ENCODE measurements around the gene RNF13.
"Not testable (repeated sequence)": the region's sequence is repeated elsewhere in the genome, so short reads cannot be mapped to it uniquely, and the experiment has no call there.

RNF13 gene

DNA sequence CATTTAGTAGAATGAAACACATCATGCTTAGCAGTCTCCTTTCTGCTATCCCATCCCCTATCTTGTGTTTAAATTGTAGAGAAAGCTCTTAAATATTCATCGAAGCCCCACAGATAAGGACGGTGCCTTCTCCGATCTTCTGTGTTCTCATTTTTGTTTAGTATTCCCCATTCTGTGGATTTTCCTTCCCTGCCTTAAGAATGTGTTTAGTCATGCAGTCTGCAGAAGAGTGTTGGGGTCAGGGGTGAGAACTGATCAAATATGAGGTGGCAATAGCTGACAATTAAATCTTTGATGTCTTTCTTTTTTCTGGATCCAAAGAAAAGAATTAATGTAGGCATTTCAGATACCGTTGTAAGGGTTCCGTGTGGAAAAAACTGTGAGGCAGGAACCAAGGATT is 11.4 kb upstream of the RNF13 start:
- DNase-seq: no peak

DNA sequence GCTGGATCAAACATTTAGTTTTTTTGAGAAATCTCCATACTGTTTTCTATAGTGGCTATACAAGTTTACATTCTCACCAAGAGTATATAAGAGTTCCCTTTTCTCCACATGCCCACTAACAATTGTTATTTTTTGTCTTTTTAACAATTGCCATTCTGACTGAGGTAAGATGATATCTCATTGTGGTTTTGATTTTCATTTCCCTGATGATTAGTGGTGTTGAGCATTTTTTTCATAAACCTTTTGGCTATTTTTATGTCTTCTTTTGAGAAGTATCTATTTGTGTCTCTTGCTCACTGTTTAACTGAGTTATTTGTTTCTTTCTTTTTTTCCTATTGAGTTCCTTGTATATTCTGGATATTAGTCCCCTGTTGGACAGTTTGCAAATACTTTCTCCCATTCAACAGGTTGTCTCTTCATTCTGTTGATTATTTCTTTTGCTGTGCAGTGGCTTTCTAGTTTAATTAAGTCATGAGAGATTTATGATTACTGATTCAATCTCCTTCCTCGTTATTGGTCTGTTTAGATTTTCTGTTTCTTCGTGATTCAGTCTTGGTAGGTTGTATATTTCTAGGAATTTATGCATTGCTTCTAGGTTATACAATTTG is 6.7 kb upstream of the RNF13 start:
- no peak for DNase-seq

DNA sequence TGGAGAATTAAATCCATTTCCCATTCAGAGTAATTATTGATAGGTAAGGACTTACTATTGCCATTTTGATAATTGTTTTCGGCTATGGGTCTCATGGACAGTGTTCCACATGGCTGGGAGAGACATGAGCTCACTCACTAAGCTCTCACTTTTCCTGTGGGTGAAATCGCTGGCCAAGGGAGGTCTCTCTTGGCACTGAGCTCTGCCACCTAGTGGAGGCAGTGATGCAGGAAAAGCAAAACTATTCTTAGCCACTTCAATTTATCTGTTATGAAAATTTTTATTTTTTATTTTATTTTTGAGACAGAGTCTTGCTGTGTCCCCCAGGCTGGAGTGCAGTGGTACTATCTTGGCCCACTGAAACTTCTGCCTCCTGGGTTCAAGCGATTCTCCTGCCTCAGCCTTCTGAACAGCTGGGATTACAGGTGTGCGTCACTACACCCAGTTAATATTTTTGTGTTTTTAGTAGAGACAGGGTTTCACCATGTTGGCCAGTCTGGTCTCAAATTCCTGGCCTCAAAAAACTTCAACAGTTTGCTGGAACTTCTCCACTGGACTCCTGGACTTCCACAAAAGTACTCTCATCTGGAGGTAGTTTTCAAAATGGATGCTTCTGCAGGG is 4.7 kb upstream of the RNF13 start:
- peak; percentile 70 for DNase-seq

DNA sequence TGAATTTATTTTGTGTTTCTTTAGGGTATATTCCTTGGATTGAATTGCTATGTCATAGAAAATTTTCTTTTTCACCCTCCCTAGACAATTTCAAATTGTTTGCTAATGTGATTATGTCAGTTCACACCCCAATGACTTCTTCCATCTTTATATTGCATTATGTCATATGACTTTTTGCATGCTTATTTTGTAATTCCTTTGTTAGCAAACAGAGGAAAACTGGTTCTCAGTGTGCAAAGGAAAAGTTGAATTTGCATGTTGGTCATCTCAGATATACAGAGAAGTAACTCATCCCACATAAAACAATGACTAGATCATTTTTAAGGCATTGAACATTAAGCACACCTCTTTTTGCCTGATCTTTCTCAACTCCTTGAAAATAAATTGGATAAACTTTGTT is 3.3 kb upstream of the RNF13 start:
- DNase-seq: no peak

DNA sequence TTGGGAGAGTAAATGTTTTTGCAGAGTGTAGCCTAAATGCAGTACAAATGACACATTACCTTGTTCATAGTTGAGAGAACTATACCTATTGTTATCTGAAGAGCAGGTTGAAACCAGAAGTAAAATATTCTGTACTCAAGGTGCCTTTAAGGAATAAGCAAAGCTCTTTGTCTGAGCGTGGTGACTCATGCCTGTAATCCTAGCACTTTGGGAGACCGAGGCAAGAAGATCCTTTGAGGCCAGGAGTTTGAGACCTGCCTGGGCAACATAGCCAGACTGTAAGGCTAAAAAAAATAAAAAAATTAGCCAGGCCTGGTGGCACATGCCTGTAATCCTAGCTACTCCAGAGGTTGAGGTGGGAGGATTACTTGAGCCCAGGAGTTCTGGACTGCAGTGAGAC is 2.2 kb upstream of the RNF13 start:
- no peak for DNase-seq

DNA sequence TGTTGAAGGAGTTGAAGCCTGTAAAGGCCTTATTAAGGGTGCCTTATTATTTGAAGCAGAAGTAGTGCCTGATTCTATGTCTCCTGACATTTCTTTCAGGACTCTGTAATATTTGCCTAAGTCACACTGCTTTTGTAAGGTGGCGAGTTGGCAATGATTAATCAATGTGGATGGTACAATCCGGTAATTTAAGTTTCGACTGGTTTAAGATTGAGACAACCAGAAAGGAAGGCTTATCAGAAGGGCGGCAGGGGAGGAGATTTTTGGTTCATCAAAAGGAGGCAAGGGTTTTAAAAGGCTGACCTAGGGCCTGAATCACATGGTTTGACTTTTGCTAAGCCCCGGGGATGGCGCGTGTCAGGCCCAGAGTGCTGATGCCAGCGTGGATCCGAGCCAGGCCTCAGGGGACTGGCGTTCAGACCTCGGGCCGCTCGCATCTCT is 830 bp upstream of the RNF13 start:
- DNase-seq: no peak

DNA sequence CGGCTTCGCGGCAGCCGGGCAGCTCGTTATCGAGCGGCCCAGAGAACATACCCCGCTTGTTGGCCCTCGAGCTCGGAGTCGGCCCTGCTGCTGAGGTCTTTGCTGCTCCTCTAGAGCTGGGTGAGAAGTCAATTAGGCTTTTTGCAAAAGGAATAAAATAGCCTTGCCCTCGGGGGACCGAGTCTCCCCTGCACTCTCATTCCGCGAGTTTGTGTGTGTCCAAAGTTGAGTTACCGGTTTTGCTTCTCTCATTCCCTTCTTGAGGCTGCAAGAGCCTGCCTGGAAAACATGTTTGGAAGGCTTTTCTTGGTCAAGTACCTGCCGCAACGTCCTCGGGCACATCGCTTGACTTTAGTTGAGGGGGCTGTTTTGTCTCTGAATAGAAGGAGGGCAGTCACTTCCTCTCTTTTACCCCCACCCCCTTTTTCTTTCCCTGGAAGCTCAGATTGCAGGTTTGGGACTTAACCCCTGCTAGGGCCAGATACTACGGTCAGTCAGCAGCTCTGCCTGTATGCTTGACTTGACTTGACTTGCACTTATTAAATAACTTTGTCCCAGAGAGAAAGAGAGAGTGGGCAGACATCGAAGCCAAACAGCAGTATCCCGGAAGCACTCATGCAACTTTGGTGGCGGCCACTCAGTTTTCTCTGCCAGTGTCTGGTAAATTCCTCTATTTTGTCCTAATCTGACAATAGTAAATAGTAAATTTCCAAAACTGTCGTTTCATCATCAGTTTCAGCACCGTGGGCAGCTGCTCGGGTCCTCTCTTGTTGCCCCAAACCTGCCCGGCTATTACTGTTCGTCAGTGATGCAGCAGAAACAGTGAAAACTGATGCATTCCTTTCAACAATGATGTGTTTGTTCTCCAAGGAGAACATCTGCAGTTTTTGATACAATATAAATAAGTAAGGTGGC is 609 bp downstream of the RNF13 start:
- peak; percentile 43 for DNase-seq

DNA sequence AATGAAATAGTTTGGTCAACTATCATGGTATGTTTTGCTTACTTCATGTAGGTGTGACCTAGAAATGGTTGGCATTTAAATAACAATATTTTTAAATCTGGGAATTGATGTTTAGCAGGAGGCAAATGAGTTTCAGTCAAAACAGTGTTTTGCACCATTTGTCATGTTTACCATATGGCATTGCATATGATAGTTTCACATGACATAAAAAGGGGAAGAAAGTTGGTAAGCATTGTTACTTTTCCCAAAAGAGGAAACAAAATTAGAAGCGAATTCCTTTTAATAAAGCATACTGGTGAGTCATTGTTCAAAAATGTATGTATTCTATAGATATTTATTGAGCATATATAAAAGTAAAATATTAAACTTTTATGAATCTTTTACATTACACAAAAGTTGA is 2.3 kb downstream of the RNF13 start:
- peak; percentile 42 for DNase-seq

DNA sequence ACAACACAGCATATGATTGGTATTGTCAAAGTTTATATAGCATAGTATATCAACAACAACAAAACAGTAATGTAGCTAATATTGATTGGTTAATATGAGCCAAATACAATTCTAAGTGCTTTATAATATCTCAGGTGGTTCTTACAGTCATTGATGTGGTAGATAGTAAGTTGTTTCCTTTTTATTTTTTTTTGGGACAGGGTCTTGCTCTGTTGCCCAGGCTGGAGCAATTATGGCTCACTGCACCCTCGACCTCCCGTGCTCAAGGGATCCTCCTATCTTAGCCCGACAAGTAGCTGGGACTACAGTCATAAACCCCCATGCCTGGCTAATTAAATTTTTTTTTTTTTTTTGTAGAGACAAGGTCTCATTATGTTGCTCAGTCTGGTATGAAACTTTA is 2.7 kb downstream of the RNF13 start:
- DNase-seq: no peak

DNA sequence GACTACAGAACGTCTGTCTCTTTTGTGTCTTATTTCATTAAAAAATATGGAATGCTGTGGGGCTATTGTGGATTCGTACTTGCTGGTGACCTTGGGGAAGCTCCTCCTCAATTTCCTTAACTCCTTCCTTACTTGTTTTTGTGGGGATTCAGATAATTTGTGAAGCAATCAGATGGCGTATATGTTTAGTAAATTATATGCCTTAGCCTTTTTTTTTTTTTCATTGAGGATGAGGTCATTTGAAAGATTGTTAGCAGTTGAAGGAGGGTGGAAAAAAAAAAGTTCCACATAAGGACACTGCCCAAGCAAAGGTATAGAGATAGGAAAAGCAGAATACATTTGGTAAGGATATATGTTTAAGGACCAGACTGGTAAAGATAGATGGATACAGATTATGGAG is 3.3 kb downstream of the RNF13 start:
- DNase-seq: no peak

DNA sequence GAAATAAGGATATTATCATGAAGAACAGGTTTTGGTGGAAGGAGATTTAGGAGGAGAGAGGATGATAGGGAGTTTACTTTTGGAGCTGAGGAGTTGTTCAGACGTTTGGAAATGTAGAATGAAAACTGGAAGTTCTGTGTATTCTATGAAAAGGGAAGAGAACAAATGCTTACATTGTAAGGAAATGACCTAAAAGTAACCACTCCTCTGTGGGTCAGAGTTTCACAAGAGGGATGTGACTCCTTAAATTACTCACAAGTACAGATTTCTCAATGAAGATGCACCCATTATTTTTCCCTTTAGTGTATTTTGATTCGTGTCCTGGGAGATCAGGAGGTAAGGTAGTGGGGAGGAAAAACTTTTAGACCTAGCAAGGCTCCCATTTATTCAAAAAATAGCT is 4.0 kb downstream of the RNF13 start:
- no peak for DNase-seq

DNA sequence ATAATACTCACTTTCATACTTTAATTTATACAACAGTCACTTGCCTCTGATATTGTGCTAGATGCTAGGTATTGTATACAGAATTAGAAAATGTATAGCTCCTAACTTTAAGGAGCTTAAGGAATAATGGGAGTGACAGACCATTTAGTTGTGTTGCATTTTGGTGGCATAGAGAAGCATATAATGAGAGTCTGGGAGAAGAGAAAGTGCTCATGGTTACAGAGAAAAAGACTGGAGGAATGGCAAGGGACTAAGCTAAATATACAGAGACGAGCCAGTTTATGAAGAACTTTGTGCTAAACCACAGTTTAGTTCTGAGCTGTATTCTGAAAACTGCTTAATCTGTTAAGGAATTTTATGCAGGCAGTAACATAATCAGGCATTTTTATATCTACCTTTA is 6.4 kb downstream of the RNF13 start:
- DNase-seq: no peak

DNA sequence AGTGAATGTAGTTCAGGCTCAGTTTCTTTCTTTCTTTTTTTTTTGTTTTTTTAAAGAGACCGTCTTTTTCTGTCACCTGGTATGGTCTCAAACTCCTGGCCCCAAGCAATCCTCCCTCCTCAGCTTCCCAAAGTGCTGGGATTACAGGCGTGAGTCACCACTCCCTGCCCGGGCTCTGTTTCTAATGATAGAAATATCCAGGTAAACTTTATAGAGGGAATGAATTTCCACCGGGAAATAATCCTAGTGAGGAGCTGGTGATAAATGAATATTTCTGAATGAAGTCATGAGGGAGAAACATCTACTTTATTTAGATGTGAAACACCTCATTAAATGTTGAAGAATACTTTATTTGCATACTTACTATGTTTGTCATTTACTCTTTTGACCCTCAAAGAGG is 7.2 kb downstream of the RNF13 start:
- no peak for DNase-seq

DNA sequence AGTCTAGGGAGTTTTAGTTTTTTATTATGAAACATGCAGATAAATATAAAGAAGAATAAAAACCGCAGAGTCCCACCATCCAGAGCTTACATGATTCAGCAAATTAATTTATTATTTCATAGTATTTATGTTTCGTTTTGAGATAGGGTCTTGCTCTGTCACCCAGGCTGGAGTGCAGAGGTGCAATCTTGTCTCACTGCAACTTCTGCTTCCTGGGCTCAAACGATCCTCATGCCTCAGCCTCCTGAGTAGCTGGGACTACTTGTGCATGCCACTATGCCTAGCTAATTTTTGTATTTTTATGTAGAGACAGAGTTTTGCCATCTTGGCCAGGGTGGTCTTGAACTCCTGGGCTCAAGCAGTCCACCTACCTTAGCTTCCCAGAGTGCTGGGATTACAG is 13.6 kb downstream of the RNF13 start:
- DNase-seq: no peak

DNA sequence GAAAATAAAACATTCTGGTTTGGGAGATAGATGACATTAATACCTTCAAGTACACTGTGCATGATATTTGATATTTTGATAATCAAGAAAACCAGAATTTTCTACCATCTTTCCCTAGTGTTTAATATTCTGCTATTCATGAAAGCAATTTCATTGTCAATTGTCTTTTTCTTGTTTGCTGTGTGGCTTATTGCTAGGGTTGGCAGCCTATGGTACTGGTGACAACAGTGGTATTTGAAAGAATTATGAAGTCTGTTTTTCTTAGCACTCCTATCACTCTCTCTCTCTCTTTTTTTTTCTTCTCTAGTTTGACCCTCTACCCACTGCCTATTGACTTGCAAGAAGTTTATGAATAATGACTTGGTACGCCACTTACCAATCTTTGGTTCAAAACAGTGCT is 15.4 kb downstream of the RNF13 start:
- DNase-seq: no peak

DNA sequence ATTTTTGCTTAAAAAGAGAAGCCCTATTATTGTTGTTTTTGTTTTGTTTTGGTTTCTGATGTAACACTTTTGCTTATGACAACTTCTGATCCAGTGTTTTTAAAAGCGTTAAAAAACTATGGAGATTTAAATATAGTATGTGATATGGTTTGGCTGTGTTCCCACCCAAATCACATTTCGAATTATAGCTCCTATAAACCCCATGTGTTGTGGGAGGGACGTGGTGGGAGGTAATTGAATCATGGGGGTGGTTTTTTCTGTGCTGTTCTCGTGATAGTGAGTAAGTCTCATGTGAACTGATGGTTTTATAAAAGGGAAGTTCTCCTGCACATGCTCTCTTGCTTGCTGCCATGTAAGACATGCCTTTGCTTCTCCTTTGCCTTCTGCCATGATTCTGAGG is 16.6 kb downstream of the RNF13 start:
- DNase-seq: not testable (repeated sequence)

DNA sequence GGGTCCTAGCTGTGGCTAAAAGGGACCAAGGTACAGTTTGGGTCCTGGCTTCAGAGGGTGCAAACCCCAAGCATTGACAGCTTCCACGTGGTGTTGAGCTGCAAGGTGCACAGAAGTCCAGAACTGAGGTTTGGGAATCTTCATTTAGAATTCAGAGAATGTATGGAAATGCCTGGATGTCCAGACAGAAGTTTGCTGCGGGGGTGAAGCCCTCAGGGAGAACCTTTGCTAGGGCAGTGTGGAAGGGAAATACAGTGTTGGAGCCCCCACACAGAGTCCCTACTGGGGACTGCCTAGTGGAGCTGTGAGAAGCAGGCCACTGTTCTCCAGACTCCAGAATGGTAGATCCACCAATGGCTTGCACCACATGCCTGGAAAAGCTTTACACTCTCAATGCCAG is 17.9 kb downstream of the RNF13 start:
- no peak for DNase-seq

DNA sequence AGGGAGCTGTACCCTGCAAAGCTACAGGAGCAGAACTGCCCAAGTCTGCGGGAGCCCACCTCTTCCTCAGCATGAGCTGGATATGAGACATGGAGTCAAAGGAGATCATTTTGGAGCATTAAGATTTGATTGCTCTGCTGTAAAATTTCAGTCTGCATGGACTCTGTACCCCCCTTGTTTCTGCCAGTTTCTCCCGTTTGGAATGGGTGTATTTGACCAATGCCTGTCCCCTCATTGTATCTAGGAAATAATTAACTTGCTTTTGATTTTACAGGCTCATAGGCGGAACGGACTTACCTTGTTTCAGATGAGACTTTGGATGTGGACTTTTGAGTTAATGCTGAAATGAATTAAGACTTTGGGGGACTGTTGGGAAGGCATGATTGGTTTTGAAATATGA is 18.3 kb downstream of the RNF13 start:
- no peak for DNase-seq

DNA sequence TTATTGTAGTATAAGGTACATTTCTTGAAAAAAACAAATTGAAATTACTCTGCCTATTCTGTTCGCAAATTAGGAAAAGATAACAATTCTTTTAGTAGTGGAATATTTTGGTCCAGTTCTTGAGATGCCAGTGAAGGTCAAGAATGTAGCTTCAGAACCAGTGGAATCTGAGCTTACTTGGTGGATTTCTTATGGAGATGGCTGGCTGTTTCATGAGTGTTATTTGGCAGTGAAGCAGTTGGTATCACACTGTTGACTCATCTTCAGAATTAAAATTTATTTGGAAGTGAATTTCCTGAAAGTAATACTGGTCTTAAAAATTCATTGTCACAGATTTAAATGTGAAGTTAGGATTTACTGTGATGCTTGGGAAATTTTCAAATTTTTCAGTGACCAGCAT is 19.1 kb downstream of the RNF13 start:
- no peak for DNase-seq

DNA sequence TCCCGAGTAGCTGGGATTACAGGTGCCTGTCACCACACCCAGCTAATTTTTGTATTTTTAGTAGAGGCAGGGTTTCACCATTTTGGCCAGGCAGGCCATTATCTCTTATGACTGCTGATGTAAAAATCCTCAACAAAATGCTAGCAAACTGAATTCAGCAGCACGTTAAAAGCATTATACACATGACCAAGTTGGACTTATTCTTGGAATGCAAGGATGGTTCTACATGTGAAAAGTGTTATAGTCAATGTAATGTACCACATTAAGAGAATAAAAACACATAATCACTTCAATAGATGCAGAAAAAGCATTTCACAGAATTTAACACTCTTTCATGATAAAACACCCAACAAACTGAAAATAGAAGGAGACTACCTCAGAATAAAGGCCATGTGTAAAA is 20.2 kb downstream of the RNF13 start:
- DNase-seq: no peak

DNA sequence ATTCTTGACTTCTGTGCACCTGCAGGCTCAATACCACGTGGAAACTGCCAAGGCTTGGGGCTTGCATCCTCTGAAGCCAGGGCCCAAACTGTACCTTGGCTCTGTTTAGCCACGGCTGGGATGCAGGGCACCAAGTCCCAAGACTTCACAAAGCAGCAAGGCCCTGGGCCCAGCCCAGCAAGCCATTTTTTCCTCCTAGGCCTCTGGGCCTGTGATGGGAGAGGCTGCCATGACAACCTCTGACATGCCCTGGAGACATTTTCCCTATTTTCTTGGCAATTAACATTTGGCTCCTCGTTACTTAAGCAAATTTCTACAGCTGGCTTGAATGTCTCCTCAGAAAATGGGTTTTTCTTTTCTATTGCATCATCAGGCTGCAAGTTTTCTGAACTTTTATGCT is 25.5 kb downstream of the RNF13 start:
- not testable (repeated sequence) for DNase-seq

DNA sequence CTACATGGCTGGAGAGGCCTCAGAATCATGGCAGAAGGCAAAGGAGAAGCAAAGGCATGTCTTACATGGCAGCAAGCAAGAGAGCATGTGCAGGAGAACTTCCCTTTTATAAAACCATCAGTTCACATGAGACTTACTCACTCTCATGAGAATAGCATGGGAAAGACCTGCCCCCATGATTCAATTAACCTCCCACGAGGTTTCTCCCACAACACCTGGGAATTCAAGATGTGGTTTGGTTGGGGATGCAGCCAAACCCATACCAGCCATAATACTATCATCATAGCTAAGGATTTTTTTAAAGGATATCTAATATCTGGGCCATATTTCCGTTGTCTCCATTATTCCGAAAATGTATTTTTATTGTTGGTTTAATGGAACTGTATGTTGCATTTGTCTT is 26.5 kb downstream of the RNF13 start:
- DNase-seq: not testable (repeated sequence)

DNA sequence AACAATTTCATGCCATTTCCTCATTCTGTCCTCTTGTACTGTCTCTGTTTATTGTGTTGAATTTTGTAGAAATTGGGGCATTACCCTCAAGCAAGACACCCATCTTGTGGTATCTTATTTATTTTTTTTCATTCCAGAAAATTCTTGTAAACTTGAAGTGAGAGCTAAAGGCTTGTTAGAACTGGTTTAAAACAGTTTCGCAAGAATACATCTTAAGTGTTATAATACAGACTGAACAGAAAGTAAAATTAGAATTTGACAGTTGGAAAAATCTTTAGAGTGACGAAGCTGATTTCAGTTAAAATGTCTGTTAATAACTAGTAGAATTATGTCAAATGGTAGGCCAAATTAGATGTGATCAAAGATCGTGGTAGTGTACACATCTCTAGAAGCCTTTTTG is 26.9 kb downstream of the RNF13 start:
- no peak for DNase-seq

DNA sequence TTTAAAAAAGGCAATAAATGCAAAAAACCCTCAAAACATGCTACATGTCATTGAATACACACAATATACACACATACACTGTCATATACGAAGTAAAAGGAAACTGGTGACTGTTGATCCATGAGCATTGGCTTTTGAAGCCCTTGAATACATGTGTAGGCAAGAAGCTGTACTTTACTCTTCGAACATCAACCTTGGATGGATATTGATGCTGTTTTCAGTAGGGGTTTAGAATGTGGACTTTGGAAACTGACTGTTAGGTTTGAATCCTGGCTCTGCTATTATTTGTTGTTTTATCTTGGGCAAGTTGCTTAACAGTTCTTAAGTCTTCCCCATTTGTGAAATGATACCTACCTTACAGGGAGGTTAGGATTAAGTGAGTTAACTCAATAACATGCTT is 30.5 kb downstream of the RNF13 start:
- DNase-seq: no peak
